Brain microvascular endothelial cell (primary cell): ENCODE data around the gene RNF31.
"Not testable (repeated sequence)": the region's sequence is repeated elsewhere in the genome, so short reads cannot be mapped to it uniquely, and the experiment has no call there.

ENCODE experiments used
- DNase-seq: peaks from one replicate; pipeline ENCODE4 v3.0.0-alpha.2; 2020
- H3K27ac ChIP-seq: fragments of 250-450 bp; sonication (Bioruptor Pico); 2 replicates; pipeline ENCODE4 v1.5.1; 2020; ENCODE audit warnings: mild to moderate bottlenecking, moderate library complexity
- H3K27me3 ChIP-seq: fragments of 250-450 bp; sonication (Bioruptor Pico); replicated peaks from 2 replicates; pipeline ENCODE4 v1.5.1; 2020; ENCODE audit warnings: mild to moderate bottlenecking
- H3K36me3 ChIP-seq: fragments of 250-450 bp; sonication (Bioruptor Pico); replicated peaks from 2 replicates; pipeline ENCODE4 v1.5.1; 2020; ENCODE audit warnings: mild to moderate bottlenecking
- H3K4me3 ChIP-seq: 2 replicates; pipeline ENCODE4 v1.5.1; 2011; ENCODE audit warnings: low read depth, mild to moderate bottlenecking, control low read depth, low read length, moderate library complexity
- in situ Hi-C: cut with HindIII; loops from 2 replicates; pipeline ENCODE4 v1.10.0; 2017; ENCODE audit warnings: low sequenced_read_pairs, low pct_ligation_motif_present
- TF ChIP-seq, protein P1 (sequence below): IDR thresholded peaks from 2 replicates; pipeline ENCODE4 v1.5.1; 2011; ENCODE audit warnings: low read depth, mild to moderate bottlenecking, moderate library complexity, low read length, control low read depth, inconsistent platforms; ENCODE audit errors: missing control alignments

Gene RNF31

GRCh38 chr14:24100982-24101494, 46.3 kb upstream of the RNF31 start:
- Histone ChIP-seq H3K27ac (no peak overlapping the region), H3K36me3 (no peaks in the 10 kb centered on the region), H3K4me3 (no peak overlapping the region), H3K27me3 (no peaks in the 10 kb centered on the region)
- TF ChIP-seq, protein P1, sequence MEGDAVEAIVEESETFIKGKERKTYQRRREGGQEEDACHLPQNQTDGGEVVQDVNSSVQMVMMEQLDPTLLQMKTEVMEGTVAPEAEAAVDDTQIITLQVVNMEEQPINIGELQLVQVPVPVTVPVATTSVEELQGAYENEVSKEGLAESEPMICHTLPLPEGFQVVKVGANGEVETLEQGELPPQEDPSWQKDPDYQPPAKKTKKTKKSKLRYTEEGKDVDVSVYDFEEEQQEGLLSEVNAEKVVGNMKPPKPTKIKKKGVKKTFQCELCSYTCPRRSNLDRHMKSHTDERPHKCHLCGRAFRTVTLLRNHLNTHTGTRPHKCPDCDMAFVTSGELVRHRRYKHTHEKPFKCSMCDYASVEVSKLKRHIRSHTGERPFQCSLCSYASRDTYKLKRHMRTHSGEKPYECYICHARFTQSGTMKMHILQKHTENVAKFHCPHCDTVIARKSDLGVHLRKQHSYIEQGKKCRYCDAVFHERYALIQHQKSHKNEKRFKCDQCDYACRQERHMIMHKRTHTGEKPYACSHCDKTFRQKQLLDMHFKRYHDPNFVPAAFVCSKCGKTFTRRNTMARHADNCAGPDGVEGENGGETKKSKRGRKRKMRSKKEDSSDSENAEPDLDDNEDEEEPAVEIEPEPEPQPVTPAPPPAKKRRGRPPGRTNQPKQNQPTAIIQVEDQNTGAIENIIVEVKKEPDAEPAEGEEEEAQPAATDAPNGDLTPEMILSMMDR, result no peak
- in situ Hi-C loops, result no loop called here
- no peak for DNase-seq

DNA sequence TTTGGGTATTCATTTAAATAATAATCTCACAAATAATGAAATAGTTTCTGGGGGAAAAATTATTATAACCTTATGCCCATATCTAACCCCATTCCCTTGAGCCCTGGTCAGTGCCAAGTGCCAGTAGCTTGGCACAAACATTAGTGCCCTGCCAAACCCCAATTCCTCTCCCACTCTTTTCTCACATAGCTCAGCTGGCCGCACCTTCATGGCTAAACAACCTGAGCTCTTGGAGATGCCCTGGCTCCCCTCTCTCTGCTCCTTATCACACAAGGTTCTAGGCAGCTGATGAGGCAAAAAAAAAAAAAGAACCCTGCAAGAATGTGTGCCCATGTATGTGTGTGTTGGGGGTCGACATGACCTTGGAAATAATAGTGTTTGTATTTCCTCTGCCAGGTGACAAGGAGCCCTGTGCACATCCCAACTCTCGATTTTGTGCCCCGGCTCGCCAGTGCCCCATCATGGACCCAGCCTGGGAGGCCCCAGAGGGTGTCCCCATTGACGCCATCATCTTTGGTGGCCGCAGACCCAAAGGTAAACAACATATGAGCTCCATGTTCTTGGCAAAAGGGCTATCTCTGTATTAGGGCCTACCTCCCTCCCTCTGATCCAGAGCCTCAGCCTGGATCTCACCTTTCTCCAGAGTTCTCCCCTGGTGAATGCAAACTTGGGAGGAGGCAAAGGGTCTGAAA, 44.8 kb upstream of the RNF31 start:
- TF ChIP-seq, protein P1, result no peak
- in situ Hi-C loops, result no loop called here
- no peak for DNase-seq
- H3K36me3 ChIP-seq, result no peaks in the 10 kb centered on the region
- H3K27me3 ChIP-seq, result no peaks in the 10 kb centered on the region
- no peak overlapping the region for H3K27ac ChIP-seq
- no peak overlapping the region for H3K4me3 ChIP-seq

- in situ Hi-C loops, result no loop called here
- TF ChIP-seq, protein P1, result no peak
- no peak overlapping the region for H3K27ac ChIP-seq
- no peaks in the 10 kb centered on the region for H3K36me3 ChIP-seq
- no peak overlapping the region for H3K4me3 ChIP-seq
- DNase-seq, result no peak
- no peaks in the 10 kb centered on the region for H3K27me3 ChIP-seq
Measured at GRCh38 chr14:24103451-24103850, 43.8 kb upstream of the RNF31 start.

- H3K27me3 ChIP-seq, DNase-seq, H3K4me3 ChIP-seq, H3K36me3 ChIP-seq, in situ Hi-C loops, H3K27ac ChIP-seq: not testable (repeated sequence)
Measured at GRCh38 chr14:24105609-24106239, 41.6 kb upstream of the RNF31 start.

DNA sequence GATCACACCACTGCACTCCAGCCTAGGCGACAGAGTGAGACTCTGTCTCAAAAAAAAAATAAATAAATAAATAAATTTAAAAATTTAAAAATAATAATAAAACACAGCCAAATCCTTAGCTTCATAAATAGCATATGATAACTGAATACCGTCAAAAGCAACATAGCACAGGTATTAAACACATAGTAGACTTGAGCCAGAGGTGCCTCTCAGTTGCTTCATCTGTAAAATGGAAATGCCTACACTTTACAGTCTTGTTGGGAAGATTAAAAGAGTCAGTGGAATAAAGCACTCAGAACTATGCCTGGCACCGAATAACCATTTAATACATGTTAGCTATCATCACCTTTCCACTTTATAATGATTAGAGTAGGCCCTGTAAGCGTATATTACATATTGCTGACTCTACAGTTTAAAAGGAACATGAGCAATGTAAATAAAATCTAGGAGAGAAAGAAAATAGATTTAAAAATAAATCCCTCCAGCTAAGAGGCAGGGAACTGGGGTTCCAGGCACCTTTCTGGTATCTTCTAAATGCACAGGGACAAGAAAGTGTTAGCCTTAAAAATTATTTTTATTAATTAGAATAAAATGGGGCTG, 40.5 kb upstream of the RNF31 start:
- H3K36me3 ChIP-seq, result no peaks in the 10 kb centered on the region
- in situ Hi-C loops, result no loop called here
- H3K27ac ChIP-seq, result no peak overlapping the region
- H3K27me3 ChIP-seq, result no peaks in the 10 kb centered on the region
- no peak overlapping the region for H3K4me3 ChIP-seq
- DNase-seq, result no peak
- TF ChIP-seq, protein P1, result no peak

DNA sequence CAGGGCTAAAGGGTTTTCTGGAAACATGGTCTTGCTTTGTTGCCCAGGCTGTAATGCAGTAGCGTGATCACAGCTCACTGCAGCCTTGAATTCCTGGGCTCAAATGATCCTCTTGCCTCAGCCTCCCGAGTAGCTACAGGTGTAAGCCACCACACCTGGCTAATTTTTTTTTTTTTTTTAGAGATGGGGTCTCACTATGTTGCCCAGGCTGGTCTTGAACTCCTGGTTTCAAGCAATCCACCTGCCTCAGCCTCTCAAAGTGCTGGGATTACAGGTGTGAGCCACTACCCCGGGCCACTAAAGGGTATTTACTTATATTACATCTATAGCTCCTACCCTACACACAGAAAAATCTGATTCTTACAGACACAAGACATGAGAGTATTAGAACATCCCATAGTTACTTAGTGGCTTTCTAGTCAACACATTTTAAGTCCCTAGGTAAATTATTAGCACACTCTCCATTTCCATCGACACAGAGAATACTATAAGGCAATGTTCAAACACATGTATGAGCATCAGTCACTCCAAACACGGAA, 38.9 kb upstream of the RNF31 start:
- TF ChIP-seq, protein P1, result no peak
- DNase-seq, result no peak
- no peak overlapping the region for H3K27ac ChIP-seq
- no peak overlapping the region for H3K4me3 ChIP-seq
- no peaks in the 10 kb centered on the region for H3K36me3 ChIP-seq
- H3K27me3 ChIP-seq, result no peaks in the 10 kb centered on the region
- in situ Hi-C loops, result no loop called here
